HepG2 (cell line): Measurements from ENCODE around the gene CCR2. TPM values are rescaled to one million over a fixed set of nuclear protein-coding genes. Genes with fewer than 3 reads are reported as not detected.

Experiments
- ATAC-seq: fragments of 200-7000 bp; cut with Tn5 transposase; 3 replicates; pipeline ENCODE4 v1.9.1; 2020; ENCODE audit warnings: mild to moderate bottlenecking, moderate library complexity
- BruUV-seq: library from RNA; stranded (reverse); fragments of 400-500 nt; replicated peaks from 2 replicates; lab custom pipeline; 2021; lab: Mats Ljungman, UMichigan
- CTCF ChIA-PET: fragments of 300-600 bp; formaldehyde crosslinking; extraction: SDS; loops from one replicate; lab custom pipeline; 2021; ENCODE audit warnings: low total read pairs, inconsistent platforms, low intra/inter-chr PET ratio; lab: Yijun Ruan, JAX
- POLR2A ChIA-PET: fragments of 350-600 bp; sonication (Branson Sonifier 250); formaldehyde crosslinking; loops from one replicate; lab custom pipeline; 2020; ENCODE audit warnings: antibody characterized with exemption, inconsistent platforms; lab: Yijun Ruan, JAX
- DNase-seq: peaks from one replicate; pipeline ENCODE4 v3.0.0-alpha.2; 2015; ENCODE audit warnings: low spot score
- FAIRE-seq: peaks from 3 replicates; lab custom pipeline; 2011; peaks lifted over from hg19 to GRCh38; lab: Jason Lieb, UNC
- H2AFZ ChIP-seq: one replicate; pipeline ENCODE4 v1.6.1; 2011; ENCODE audit warnings: low read length, inconsistent platforms
- H3K27ac ChIP-seq: fragments of 300-600 bp; 3 replicates; pipeline ENCODE4 v1.8.0; 2011; ENCODE audit warnings: mixed run types, mild to moderate bottlenecking, mixed read lengths, low read length, inconsistent platforms; ENCODE audit not compliant: insufficient read depth; ENCODE audit errors: extremely low read length
- H3K27me3 ChIP-seq, 2 experiments: fragments of 200-600 bp in 1 of 2; 2 replicates in 1 of 2; 3 replicates in 1 of 2; pipeline versions ENCODE4 v1.6.0 to v1.8.0; 2011; ENCODE audit warnings: low read length in 2 of 2, mild to moderate bottlenecking in 2 of 2, moderate library complexity in 2 of 2, inconsistent platforms in 1 of 2; ENCODE audit not compliant: insufficient read depth in 2 of 2, control insufficient read depth in 1 of 2
- H3K36me3 ChIP-seq, 2 experiments: fragments of 200-600 bp in 1 of 2; replicated peaks in 1 of 2; 2 replicates in 1 of 2; 3 replicates in 1 of 2; pipeline versions ENCODE4 v1.5.1 to v1.8.0; 2011; ENCODE audit warnings: low read length in 2 of 2, inconsistent platforms in 1 of 2; ENCODE audit not compliant: insufficient read depth in 2 of 2, control insufficient read depth in 1 of 2
- H3K4me1 ChIP-seq: 2 replicates; pipeline ENCODE4 v1.5.1; 2012; ENCODE audit warnings: low read length, inconsistent platforms; ENCODE audit not compliant: insufficient read depth
- H3K4me2 ChIP-seq: 2 replicates; pipeline ENCODE4 v1.6.0; 2011; ENCODE audit warnings: low read depth, low read length, inconsistent platforms
- H3K4me3 ChIP-seq, 3 experiments: fragments of 200-600 bp in 1 of 3; sonication (generic), shearing (Covaris generic) in 1 of 3; replicated peaks in 1 of 3; 2 replicates each; pipeline ENCODE4 v1.5.1; 2011 to 2016; ENCODE audit warnings: low read length in 3 of 3, inconsistent platforms in 2 of 3, low read depth in 2 of 3, mild to moderate bottlenecking in 2 of 3, control low read depth in 1 of 3, mixed read lengths in 1 of 3; ENCODE audit not compliant: insufficient read depth in 1 of 3
- H3K79me2 ChIP-seq: one replicate; pipeline ENCODE4 v1.6.1; 2011; ENCODE audit warnings: low read length, inconsistent platforms; ENCODE audit not compliant: insufficient read depth
- H3K9ac ChIP-seq: 2 replicates; pipeline ENCODE4 v1.6.0; 2011; ENCODE audit warnings: mild to moderate bottlenecking, low read depth, low read length, inconsistent platforms; ENCODE audit not compliant: insufficient read depth
- H3K9me3 ChIP-seq: 2 replicates; pipeline ENCODE4 v1.5.1; 2012; ENCODE audit warnings: mild to moderate bottlenecking, low read length
- H4K20me1 ChIP-seq: 2 replicates; pipeline ENCODE4 v1.6.0; 2011; ENCODE audit warnings: inconsistent platforms, mild to moderate bottlenecking, low read length, moderate library complexity; ENCODE audit not compliant: insufficient read depth
- CEBPB ChIP-seq: IDR thresholded peaks from 2 replicates; pipeline ENCODE4 v1.6.1; 2011; ENCODE audit warnings: low read depth, low read length, improper control_type of control experiment, borderline replicate concordance
- JUN ChIP-seq: sonication (generic); formaldehyde crosslinking; IDR thresholded peaks from 2 replicates; pipeline ENCODE4 v1.4.0; 2020; ENCODE audit warnings: mild to moderate bottlenecking, missing genetic modification reagents
- NKX3-1 ChIP-seq: sonication (generic); formaldehyde crosslinking; IDR thresholded peaks from 2 replicates; pipeline ENCODE4 v1.5.0; 2020; ENCODE audit warnings: missing genetic modification reagents
- RERE ChIP-seq: IDR thresholded peaks from 2 replicates; pipeline ENCODE4 v1.6.1; 2016; ENCODE audit warnings: low read depth, missing genetic modification reagents, missing compliant biosample characterization
- SMYD3 ChIP-seq: sonication (generic); formaldehyde crosslinking; IDR thresholded peaks from 2 replicates; pipeline ENCODE4 v1.8.1; 2023; ENCODE audit warnings: mild to moderate bottlenecking, missing genetic modification reagents
- U2AF2 ChIP-seq: fragments of 200-400 bp; formaldehyde crosslinking; IDR thresholded peaks from 2 replicates; pipeline ENCODE4 v1.6.1; 2017; ENCODE audit warnings: low read depth, mild to moderate bottlenecking, low read length
- ZNF230 ChIP-seq: sonication (generic); formaldehyde crosslinking; IDR thresholded peaks from 2 replicates; pipeline ENCODE4 v1.4.0; 2020; ENCODE audit warnings: mild to moderate bottlenecking, missing genetic modification reagents
- ZNF24 ChIP-seq: fragments of 450-650 bp; IDR thresholded peaks from 2 replicates; pipeline ENCODE4 v1.6.1; 2017; ENCODE audit warnings: antibody characterized with exemption, mild to moderate bottlenecking
- ZNF598 ChIP-seq: sonication (generic); formaldehyde crosslinking; IDR thresholded peaks from 2 replicates; pipeline ENCODE4 v1.5.1; 2020; ENCODE audit warnings: mild to moderate bottlenecking, missing genetic modification reagents, borderline replicate concordance
- WGBS: methylation state at CpG from one replicate; pipeline ENCODE4 v1.1.6; 2017; ENCODE audit warnings: low lambda C conversion rate; 5-methylcytosine and 5-hydroxymethylcytosine counted together
- in situ Hi-C: cut with HindIII; loops from 2 replicates; pipeline ENCODE4 v1.10.0; 2017; ENCODE audit warnings: low pct_unique_long_range_greater_than_20kb; ENCODE audit not compliant: extremely low pct_ligation_motif_present
- intact Hi-C: fragments of 100-400 bp; cut with micrococcal nuclease; formaldehyde crosslinking; loops from one replicate; pipeline ENCODE4 v1.10.0; 2022; ENCODE audit not compliant: unreplicated experiment
- polyA plus RNA-seq, 8 experiments: library from polyadenylated mRNA; depleted of rRNA in 3 of 8; stranded (reverse) in 7 of 8; unstranded in 1 of 8; fragments of >200 nt; fragmentation: Illumina TruSeq in 4 of 8; extraction: Trizol in 4 of 8; gene quantifications; 2 replicates each; pipeline versions ENCODE4 v1.2.1 to v1.2.3, GENCODE V29; 2011 to 2016; ENCODE audit warnings: low read depth in 4 of 8, missing spikeins in 1 of 8, mixed read lengths in 1 of 8; ENCODE audit not compliant: insufficient read depth in 1 of 8
- total RNA-seq, 5 experiments: library from RNA; depleted of rRNA; stranded (reverse); fragments of >200 nt; fragmentation: Illumina TruSeq; extraction: Trizol; gene quantifications; 2 replicates each; pipeline ENCODE4 v1.2.3, GENCODE V29; 2016; ENCODE audit warnings: low read depth in 1 of 5
- TF ChIP-seq, protein P1 (sequence below): sonication (generic); formaldehyde crosslinking; IDR thresholded peaks from 2 replicates; pipeline ENCODE4 v1.5.0; 2020; ENCODE audit warnings: mild to moderate bottlenecking, missing genetic modification reagents, borderline replicate concordance
- TF ChIP-seq, protein P2 (sequence below): sonication (generic); formaldehyde crosslinking; IDR thresholded peaks from 2 replicates; pipeline ENCODE4 v1.9.0; 2022; ENCODE audit warnings: low read depth, missing genetic modification reagents

The CCR2 gene
- total and polyA plus RNA-seq, 2 of the 13 experiments (the other 11 are each of a cell fraction or from before 2014, with no cell fraction given): not detected

DNA sequence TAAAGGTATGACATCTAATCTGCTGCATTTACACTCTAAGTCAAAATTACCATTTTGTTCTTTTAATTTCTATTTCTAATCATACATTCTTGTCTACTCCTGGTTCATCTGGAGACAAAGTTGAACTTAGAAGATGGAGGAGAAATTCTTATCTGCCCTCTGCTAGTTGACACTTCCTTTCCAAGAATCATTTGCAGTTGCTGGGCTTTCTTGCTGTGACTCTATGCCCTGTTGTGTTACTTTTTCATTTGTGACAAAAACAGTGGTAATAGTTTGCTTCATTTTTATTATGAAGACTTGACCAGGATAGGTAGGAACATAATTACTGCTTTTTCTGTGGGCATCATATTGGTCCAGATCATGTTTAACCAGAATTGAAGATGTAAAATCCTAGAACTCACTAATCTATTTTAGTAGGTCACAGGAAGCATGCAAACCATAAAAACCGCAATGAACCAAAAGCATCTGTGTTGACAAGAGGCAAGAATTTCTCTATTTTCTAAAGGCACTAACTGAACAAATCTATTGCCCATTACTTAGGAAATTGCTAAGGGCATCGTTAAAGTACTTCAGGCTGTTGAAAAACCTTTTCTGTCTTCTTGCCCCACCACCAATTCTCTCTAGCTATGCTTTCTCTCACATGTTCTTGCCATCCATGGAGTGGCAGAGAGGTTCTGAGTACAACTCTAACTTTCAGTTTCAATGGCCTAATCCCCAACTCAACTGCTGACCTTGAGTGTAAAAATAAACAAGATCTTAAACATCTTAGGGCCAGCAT is 4.2 kb upstream of the CCR2 start:
- WGBS: 0% methylated on average over 2 of the region's 2 CpGs
- CTCF ChIA-PET: no interaction called here
- no peaks in the 10 kb centered on the region for H3K79me2 ChIP-seq
- POLR2A ChIA-PET: no interaction called here
- no peak for DNase-seq
- no peak overlapping the region for H3K4me3 ChIP-seq
- no peaks in the 10 kb centered on the region for H4K20me1 ChIP-seq
- FAIRE-seq: no peak
- in situ Hi-C loops: no loop called here
- no peaks in the 10 kb centered on the region; a peak in 1 of 5 replicates for H3K27me3 ChIP-seq
- H2AFZ ChIP-seq: no peak overlapping the region
- peaks cover 5% of the 10 kb centered on the region; the same call in 1 of the 2 replicates for H3K9me3 ChIP-seq
- BruUV-seq: no TSS peak
- no peak overlapping the region for H3K4me2 ChIP-seq
- no peaks in the 10 kb centered on the region for H3K36me3 ChIP-seq
- ATAC-seq: no peak
- TF ChIP-seq ZNF24: no peak
- no peak for TF ChIP-seq ZNF598 (CRISPR knock-in tag)
- no peak for TF ChIP-seq RERE
- TF ChIP-seq, protein P1, sequence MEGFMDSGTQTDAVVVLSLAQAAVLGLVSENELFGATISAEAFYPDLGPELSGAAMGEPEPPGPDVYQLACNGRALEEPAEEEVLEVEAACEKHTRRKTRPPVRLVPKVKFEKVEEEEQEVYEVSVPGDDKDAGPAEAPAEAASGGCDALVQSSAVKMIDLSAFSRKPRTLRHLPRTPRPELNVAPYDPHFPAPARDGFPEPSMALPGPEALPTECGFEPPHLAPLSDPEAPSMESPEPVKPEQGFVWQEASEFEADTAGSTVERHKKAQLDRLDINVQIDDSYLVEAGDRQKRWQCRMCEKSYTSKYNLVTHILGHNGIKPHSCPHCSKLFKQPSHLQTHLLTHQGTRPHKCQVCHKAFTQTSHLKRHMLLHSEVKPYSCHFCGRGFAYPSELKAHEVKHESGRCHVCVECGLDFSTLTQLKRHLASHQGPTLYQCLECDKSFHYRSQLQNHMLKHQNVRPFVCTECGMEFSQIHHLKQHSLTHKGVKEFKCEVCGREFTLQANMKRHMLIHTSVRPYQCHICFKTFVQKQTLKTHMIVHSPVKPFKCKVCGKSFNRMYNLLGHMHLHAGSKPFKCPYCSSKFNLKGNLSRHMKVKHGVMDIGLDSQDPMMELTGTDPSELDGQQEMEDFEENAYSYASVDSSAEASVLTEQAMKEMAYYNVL (CRISPR knock-in tag): no peak
- TF ChIP-seq JUN: no peak
- no peak for TF ChIP-seq SMYD3 (CRISPR knock-in tag)
- no peak for TF ChIP-seq CEBPB
- no peak for TF ChIP-seq U2AF2
- TF ChIP-seq NKX3-1: no peak
- TF ChIP-seq, protein P2, sequence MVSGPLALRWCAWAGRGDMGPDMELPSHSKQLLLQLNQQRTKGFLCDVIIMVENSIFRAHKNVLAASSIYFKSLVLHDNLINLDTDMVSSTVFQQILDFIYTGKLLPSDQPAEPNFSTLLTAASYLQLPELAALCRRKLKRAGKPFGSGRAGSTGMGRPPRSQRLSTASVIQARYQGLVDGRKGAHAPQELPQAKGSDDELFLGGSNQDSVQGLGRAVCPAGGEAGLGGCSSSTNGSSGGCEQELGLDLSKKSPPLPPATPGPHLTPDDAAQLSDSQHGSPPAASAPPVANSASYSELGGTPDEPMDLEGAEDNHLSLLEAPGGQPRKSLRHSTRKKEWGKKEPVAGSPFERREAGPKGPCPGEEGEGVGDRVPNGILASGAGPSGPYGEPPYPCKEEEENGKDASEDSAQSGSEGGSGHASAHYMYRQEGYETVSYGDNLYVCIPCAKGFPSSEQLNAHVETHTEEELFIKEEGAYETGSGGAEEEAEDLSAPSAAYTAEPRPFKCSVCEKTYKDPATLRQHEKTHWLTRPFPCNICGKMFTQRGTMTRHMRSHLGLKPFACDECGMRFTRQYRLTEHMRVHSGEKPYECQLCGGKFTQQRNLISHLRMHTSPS (CRISPR knock-in tag): no peak
- TF ChIP-seq ZNF230 (CRISPR knock-in tag): no peak
- H3K27ac ChIP-seq: no peak overlapping the region
- no peak overlapping the region for H3K9ac ChIP-seq
- H3K4me1 ChIP-seq: no peaks in the 10 kb centered on the region
- intact Hi-C loops: no loop called here
